ENCODE results near the gene ENDOV.

The ENDOV gene

GRCh38 chr17:80424261-80424660 is 9.3 kb downstream of the ENDOV start:
- H3K4me3 ChIP-seq (ENCODE audit: low read depth, low read length) = no peak overlapping the region
- no peak for TF ChIP-seq CTCF (IDR thresholded peaks at IDR 0.05; ENCODE audit: low read depth, low read length)

GRCh38 chr17:80424878-80425765 is 10.2 kb downstream of the ENDOV start:
- TF ChIP-seq CTCF (IDR thresholded peaks at IDR 0.05; ENCODE audit: low read depth, low read length) = no peak
- no peak overlapping the region for H3K4me3 ChIP-seq (ENCODE audit: low read depth, low read length)

- TF ChIP-seq CTCF (IDR thresholded peaks at IDR 0.05; ENCODE audit: low read depth, low read length) = no peak
- no peak overlapping the region for H3K4me3 ChIP-seq (ENCODE audit: low read depth, low read length)
Measured at GRCh38 chr17:80425835-80426426, 11.0 kb downstream of the ENDOV start.

- peak; percentile 88 for TF ChIP-seq CTCF (IDR thresholded peaks at IDR 0.05; ENCODE audit: low read depth, low read length)
- no peak overlapping the region for H3K4me3 ChIP-seq (ENCODE audit: low read depth, low read length)
Measured at GRCh38 chr17:80426671-80427326, 11.8 kb downstream of the ENDOV start.

GRCh38 chr17:80427366-80428282 is 12.7 kb downstream of the ENDOV start:
- no peak overlapping the region for H3K4me3 ChIP-seq (ENCODE audit: low read depth, low read length)
- no peak for TF ChIP-seq CTCF (IDR thresholded peaks at IDR 0.05; ENCODE audit: low read depth, low read length)

GRCh38 chr17:80428363-80428762 is 13.4 kb downstream of the ENDOV start:
- TF ChIP-seq CTCF (IDR thresholded peaks at IDR 0.05; ENCODE audit: low read depth, low read length) = no peak
- H3K4me3 ChIP-seq (ENCODE audit: low read depth, low read length) = no peak overlapping the region

Data from WI38 (cell line).